NAMALWA (cell line): ENCODE results near the gene TTC27.
"Not testable (repeated sequence)": the region's sequence is repeated elsewhere in the genome, so short reads cannot be mapped to it uniquely, and the experiment has no call there.

Experiments used
- DNase-seq: peaks from one replicate; pipeline ENCODE4 v3.0.0-alpha.2; 2015; ENCODE audit warnings: low spot score

Gene TTC27

GRCh38 chr2:32807662-32808061 is 179.8 kb downstream of the TTC27 start:
- no peak for DNase-seq

- no peak for DNase-seq
These were observed 183.2 kb downstream of the TTC27 start for GRCh38 chr2:32810909-32811495.

- no peak for DNase-seq
These were observed 183.8 kb downstream of the TTC27 start for GRCh38 chr2:32811696-32812095.

GRCh38 chr2:32812316-32812715 is 184.5 kb downstream of the TTC27 start:
- DNase-seq: no peak

GRCh38 chr2:32820088-32820487 is 192.2 kb downstream of the TTC27 start:
- DNase-seq: no peak

GRCh38 chr2:32820701-32821100 is 192.9 kb downstream of the TTC27 start:
- no peak for DNase-seq

- no peak for DNase-seq
These were observed 196.4 kb downstream of the TTC27 start for GRCh38 chr2:32824070-32824809.

GRCh38 chr2:32825291-32825712 is 197.5 kb downstream of the TTC27 start:
- no peak for DNase-seq

GRCh38 chr2:32830196-32830595 is 202.3 kb downstream of the TTC27 start:
- no peak for DNase-seq

- no peak for DNase-seq
These were observed 205.0 kb downstream of the TTC27 start for GRCh38 chr2:32832821-32833220.

- no peak for DNase-seq
These were observed 205.9 kb downstream of the TTC27 start for GRCh38 chr2:32833709-32834108.

- no peak for DNase-seq
These were observed 207.3 kb downstream of the TTC27 start for GRCh38 chr2:32835148-32835547.

- no peak for DNase-seq
These were observed 209.1 kb downstream of the TTC27 start for GRCh38 chr2:32836933-32837332.

GRCh38 chr2:32838418-32838817 is 210.6 kb downstream of the TTC27 start:
- DNase-seq: no peak

- no peak for DNase-seq
These were observed 211.1 kb downstream of the TTC27 start for GRCh38 chr2:32838949-32839348.

GRCh38 chr2:32841931-32842898 is 214.4 kb downstream of the TTC27 start:
- DNase-seq: no peak

- no peak for DNase-seq
These were observed 215.8 kb downstream of the TTC27 start for GRCh38 chr2:32843699-32844098.

GRCh38 chr2:32844253-32844652 is 216.4 kb downstream of the TTC27 start:
- DNase-seq: no peak

GRCh38 chr2:32846274-32846673 is 218.4 kb downstream of the TTC27 start:
- not testable (repeated sequence) for DNase-seq

GRCh38 chr2:32847734-32848133 is 219.9 kb downstream of the TTC27 start:
- no peak for DNase-seq

GRCh38 chr2:32849456-32850194 is 221.8 kb downstream of the TTC27 start:
- DNase-seq: no peak
